HEK293 (cell line): Measurements from ENCODE around the gene GARIN5A.

Source experiments
- CTCF ChIA-PET: fragments of 350-600 bp; formaldehyde crosslinking; extraction: SDS; loops from one replicate; lab custom pipeline; 2021; ENCODE audit warnings: antibody characterized with exemption; lab: Yijun Ruan, JAX
- POLR2A ChIA-PET: fragments of 300-600 bp; formaldehyde crosslinking; extraction: SDS; loops from one replicate; lab custom pipeline; 2020; ENCODE audit warnings: antibody characterized with exemption, inconsistent platforms; lab: Yijun Ruan, JAX
- H3K27ac ChIP-seq: fragments of 200-500 bp; sonication (Bioruptor generic); 2 replicates; pipeline ENCODE4 v1.5.1; 2014; ENCODE audit warnings: low read depth, low read length, control low read depth, inconsistent platforms; ENCODE audit errors: extremely low read depth
- H3K36me3 ChIP-seq, 2 experiments: fragments of 200-500 bp in 1 of 2; sonication (Bioruptor generic) in 1 of 2; 1 replicate in 1 of 2; 2 replicates in 1 of 2; pipeline ENCODE4 v1.5.1; 2014 to 2017; ENCODE audit warnings: inconsistent platforms in 2 of 2, low read length in 2 of 2; ENCODE audit not compliant: control insufficient read depth in 2 of 2, insufficient read depth in 1 of 2
- H3K4me1 ChIP-seq: fragments of 200-500 bp; sonication (Bioruptor generic); 2 replicates; pipeline ENCODE4 v1.5.1; 2014; ENCODE audit warnings: mild to moderate bottlenecking, low read length, inconsistent platforms; ENCODE audit not compliant: control insufficient read depth, insufficient read depth
- H3K4me3 ChIP-seq: 2 replicates; pipeline ENCODE4 v1.5.1; 2011; ENCODE audit warnings: low read depth, mild to moderate bottlenecking, control low read depth, low read length, moderate library complexity
- H3K9me3 ChIP-seq: fragments of 200-500 bp; sonication (Bioruptor generic); 2 replicates; pipeline ENCODE4 v1.5.1; 2014; ENCODE audit warnings: low read depth, low read length, inconsistent platforms; ENCODE audit not compliant: control insufficient read depth, insufficient read depth
- KLF16 ChIP-seq: fragments of 450-650 bp; formaldehyde crosslinking; IDR thresholded peaks from 2 replicates; pipeline ENCODE4 v1.5.1; 2017; ENCODE audit warnings: missing biosample characterization, missing genetic modification characterization
- SCRT2 ChIP-seq: fragments of 450-650 bp; formaldehyde crosslinking; IDR thresholded peaks from 2 replicates; pipeline ENCODE4 v1.5.1; 2016; ENCODE audit warnings: missing biosample characterization, missing genetic modification characterization
- SP7 ChIP-seq: fragments of 450-650 bp; formaldehyde crosslinking; IDR thresholded peaks from 2 replicates; pipeline ENCODE4 v1.5.1; 2016; ENCODE audit warnings: missing biosample characterization, missing genetic modification characterization
- ZBTB17 ChIP-seq: fragments of 450-650 bp; formaldehyde crosslinking; IDR thresholded peaks from 2 replicates; pipeline ENCODE4 v1.5.1; 2016; ENCODE audit warnings: missing biosample characterization, missing genetic modification characterization
- ZBTB20 ChIP-seq: fragments of 450-650 bp; formaldehyde crosslinking; IDR thresholded peaks from 2 replicates; pipeline ENCODE4 v1.5.1; 2016; ENCODE audit warnings: missing biosample characterization, missing genetic modification characterization
- ZFHX2 ChIP-seq: fragments of 450-650 bp; formaldehyde crosslinking; conservative IDR thresholded peaks from 2 replicates; pipeline ENCODE4 v1.5.1; 2016; ENCODE audit warnings: missing biosample characterization, missing genetic modification characterization
- ZNF10 ChIP-seq: fragments of 450-650 bp; formaldehyde crosslinking; IDR thresholded peaks from 2 replicates; pipeline ENCODE4 v1.5.1; 2017; ENCODE audit warnings: missing biosample characterization, missing genetic modification characterization
- ZNF138 ChIP-seq: fragments of 450-650 bp; formaldehyde crosslinking; IDR thresholded peaks from 2 replicates; pipeline ENCODE4 v1.5.1; 2016; ENCODE audit warnings: missing biosample characterization, missing genetic modification characterization, borderline replicate concordance
- ZNF157 ChIP-seq: fragments of 450-650 bp; formaldehyde crosslinking; IDR thresholded peaks from 2 replicates; pipeline ENCODE4 v1.5.1; 2016; ENCODE audit warnings: missing biosample characterization, missing genetic modification characterization
- ZNF311 ChIP-seq: fragments of 450-650 bp; formaldehyde crosslinking; IDR thresholded peaks from 2 replicates; pipeline ENCODE4 v1.5.1; 2017; ENCODE audit warnings: missing biosample characterization, missing genetic modification characterization, borderline replicate concordance
- ZNF324 ChIP-seq: fragments of 450-650 bp; formaldehyde crosslinking; IDR thresholded peaks from 2 replicates; pipeline ENCODE4 v1.5.1; 2016; ENCODE audit warnings: missing biosample characterization, missing genetic modification characterization
- ZNF37A ChIP-seq: fragments of 450-650 bp; IDR thresholded peaks from 2 replicates; pipeline ENCODE4 v1.5.1; 2018; ENCODE audit warnings: missing biosample characterization, missing genetic modification characterization
- ZNF521 ChIP-seq: fragments of 450-650 bp; formaldehyde crosslinking; IDR thresholded peaks from 2 replicates; pipeline ENCODE4 v1.5.1; 2017; ENCODE audit warnings: missing biosample characterization, mild to moderate bottlenecking, missing genetic modification characterization
- ZNF610 ChIP-seq: fragments of 450-650 bp; formaldehyde crosslinking; IDR thresholded peaks from 2 replicates; pipeline ENCODE4 v1.5.1; 2016; ENCODE audit warnings: missing biosample characterization, missing genetic modification characterization, borderline replicate concordance
- ZNF626 ChIP-seq: fragments of 450-650 bp; sonication (Bioruptor Pico); formaldehyde crosslinking; IDR thresholded peaks from 2 replicates; pipeline ENCODE4 v1.5.1; 2018; ENCODE audit warnings: missing biosample characterization, missing genetic modification characterization, inconsistent platforms
- ZNF654 ChIP-seq: fragments of 450-650 bp; formaldehyde crosslinking; IDR thresholded peaks from 2 replicates; pipeline ENCODE4 v1.5.1; 2016; ENCODE audit warnings: low read depth, missing biosample characterization, missing genetic modification characterization
- ZNF670 ChIP-seq: fragments of 450-650 bp; formaldehyde crosslinking; IDR thresholded peaks from 2 replicates; pipeline ENCODE4 v1.5.1; 2016; ENCODE audit warnings: missing biosample characterization, missing genetic modification characterization, low read depth
- ZNF747 ChIP-seq: fragments of 450-650 bp; formaldehyde crosslinking; IDR thresholded peaks from 2 replicates; pipeline ENCODE4 v1.5.1; 2016; ENCODE audit warnings: missing biosample characterization, missing genetic modification characterization
- ZNF776 ChIP-seq: fragments of 450-650 bp; formaldehyde crosslinking; IDR thresholded peaks from 2 replicates; pipeline ENCODE4 v1.5.0; 2017; ENCODE audit warnings: missing biosample characterization, missing genetic modification characterization, borderline replicate concordance
- ZNF777 ChIP-seq: fragments of 450-650 bp; formaldehyde crosslinking; IDR thresholded peaks from 2 replicates; pipeline ENCODE4 v1.5.1; 2017; ENCODE audit warnings: missing biosample characterization, missing genetic modification characterization, borderline replicate concordance
- TF ChIP-seq, protein P1 (sequence below): IDR thresholded peaks from 2 replicates; pipeline ENCODE4 v1.6.1; 2011; ENCODE audit warnings: mild to moderate bottlenecking, low read depth, low read length, borderline replicate concordance
- TF ChIP-seq, protein P2 (sequence below): fragments of 450-650 bp; formaldehyde crosslinking; IDR thresholded peaks from 2 replicates; pipeline ENCODE4 v1.5.1; 2016; ENCODE audit warnings: missing biosample characterization, missing genetic modification characterization
- TF ChIP-seq, protein P3 (sequence below): fragments of 450-650 bp; formaldehyde crosslinking; IDR thresholded peaks from 2 replicates; pipeline ENCODE4 v1.5.1; 2016; ENCODE audit warnings: missing biosample characterization, missing genetic modification characterization
- TF ChIP-seq, protein P4 (sequence below): fragments of 450-650 bp; formaldehyde crosslinking; optimal IDR thresholded peaks from 2 replicates; pipeline ENCODE3; 2016; ENCODE audit warnings: missing biosample characterization, mild to moderate bottlenecking, missing genetic modification characterization
- TF ChIP-seq, protein P5 (sequence below): fragments of 450-650 bp; formaldehyde crosslinking; IDR thresholded peaks from 2 replicates; pipeline ENCODE4 v1.5.1; 2016; ENCODE audit warnings: missing biosample characterization, missing genetic modification characterization
- TF ChIP-seq, protein P6 (sequence below): fragments of 450-650 bp; formaldehyde crosslinking; IDR thresholded peaks from 2 replicates; pipeline ENCODE4 v1.5.1; 2016; ENCODE audit warnings: missing biosample characterization, missing genetic modification characterization

Gene GARIN5A

DNA sequence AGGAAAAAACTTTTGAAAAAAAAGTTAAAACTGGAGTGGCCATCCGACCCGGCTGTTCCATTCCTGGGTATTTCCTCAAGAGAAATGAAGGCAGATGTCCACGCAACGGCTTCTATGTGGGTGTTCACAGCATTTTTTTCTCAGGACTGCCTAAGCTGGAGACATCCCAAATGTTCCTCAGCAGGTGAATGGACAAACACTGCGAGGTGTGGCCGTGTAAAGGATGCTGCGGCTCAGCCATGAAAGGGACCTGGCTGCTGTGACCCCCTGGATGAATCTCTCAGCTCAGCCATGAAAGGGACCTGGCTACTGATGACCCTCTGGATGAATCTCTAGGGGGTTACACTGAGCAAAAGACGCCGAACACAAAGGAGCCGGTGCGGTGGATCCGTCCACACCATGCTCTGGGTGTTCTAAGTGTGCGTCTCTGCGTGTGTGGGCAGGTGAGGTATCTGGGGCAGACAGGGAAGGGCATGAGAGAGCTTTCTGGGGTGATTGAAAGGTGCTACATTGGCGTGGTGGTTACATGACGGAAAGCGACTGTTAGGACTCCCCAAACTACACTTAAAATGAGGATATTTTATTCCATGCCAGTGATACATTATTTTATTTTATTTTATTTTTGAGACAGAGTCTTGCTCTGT, 44.3 kb upstream of the GARIN5A start:
- Histone ChIP-seq H3K9me3 (no peaks in the 10 kb centered on the region), H3K4me1 (no peaks in the 10 kb centered on the region), H3K27ac (no peak overlapping the region), H3K4me3 (no peak overlapping the region), H3K36me3 (peaks cover 0 to 9% of the 10 kb centered on the region in 2 experiments; a peak in 1 of 3 replicates)
- POLR2A ChIA-PET: no interaction called here
- TF ChIP-seq, protein P1, sequence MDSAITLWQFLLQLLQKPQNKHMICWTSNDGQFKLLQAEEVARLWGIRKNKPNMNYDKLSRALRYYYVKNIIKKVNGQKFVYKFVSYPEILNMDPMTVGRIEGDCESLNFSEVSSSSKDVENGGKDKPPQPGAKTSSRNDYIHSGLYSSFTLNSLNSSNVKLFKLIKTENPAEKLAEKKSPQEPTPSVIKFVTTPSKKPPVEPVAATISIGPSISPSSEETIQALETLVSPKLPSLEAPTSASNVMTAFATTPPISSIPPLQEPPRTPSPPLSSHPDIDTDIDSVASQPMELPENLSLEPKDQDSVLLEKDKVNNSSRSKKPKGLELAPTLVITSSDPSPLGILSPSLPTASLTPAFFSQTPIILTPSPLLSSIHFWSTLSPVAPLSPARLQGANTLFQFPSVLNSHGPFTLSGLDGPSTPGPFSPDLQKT: no peak
- TF ChIP-seq, protein P2, sequence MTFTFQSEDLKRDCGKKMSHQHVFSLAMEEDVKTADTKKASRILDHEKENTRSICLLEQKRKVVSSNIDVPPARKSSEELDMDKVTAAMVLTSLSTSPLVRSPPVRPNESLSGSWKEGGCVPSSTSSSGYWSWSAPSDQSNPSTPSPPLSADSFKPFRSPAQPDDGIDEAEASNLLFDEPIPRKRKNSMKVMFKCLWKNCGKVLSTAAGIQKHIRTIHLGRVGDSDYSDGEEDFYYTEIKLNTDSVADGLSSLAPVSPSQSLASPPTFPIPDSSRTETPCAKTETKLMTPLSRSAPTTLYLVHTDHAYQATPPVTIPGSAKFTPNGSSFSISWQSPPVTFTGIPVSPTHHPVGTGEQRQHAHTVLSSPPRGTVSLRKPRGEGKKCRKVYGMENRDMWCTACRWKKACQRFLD: no peak
- TF ChIP-seq ZNF10 (tag by site-specific recombination) (no peak), ZNF157 (no peak), ZNF776 (no peak), ZNF324 (tag by site-specific recombination) (no peak), ZBTB17 (tag by site-specific recombination) (no peak), ZNF37A (tag by site-specific recombination) (no peak), ZNF311 (tag by site-specific recombination) (no peak), ZNF654 (tag by site-specific recombination) (no peak), ZFHX2 (no peak), ZNF138 (tag by site-specific recombination) (no peak), ZNF670 (tag by site-specific recombination) (no peak), ZNF747 (tag by site-specific recombination) (no peak), ZNF610 (no peak), KLF16 (tag by site-specific recombination) (no peak)
- TF ChIP-seq, protein P3, sequence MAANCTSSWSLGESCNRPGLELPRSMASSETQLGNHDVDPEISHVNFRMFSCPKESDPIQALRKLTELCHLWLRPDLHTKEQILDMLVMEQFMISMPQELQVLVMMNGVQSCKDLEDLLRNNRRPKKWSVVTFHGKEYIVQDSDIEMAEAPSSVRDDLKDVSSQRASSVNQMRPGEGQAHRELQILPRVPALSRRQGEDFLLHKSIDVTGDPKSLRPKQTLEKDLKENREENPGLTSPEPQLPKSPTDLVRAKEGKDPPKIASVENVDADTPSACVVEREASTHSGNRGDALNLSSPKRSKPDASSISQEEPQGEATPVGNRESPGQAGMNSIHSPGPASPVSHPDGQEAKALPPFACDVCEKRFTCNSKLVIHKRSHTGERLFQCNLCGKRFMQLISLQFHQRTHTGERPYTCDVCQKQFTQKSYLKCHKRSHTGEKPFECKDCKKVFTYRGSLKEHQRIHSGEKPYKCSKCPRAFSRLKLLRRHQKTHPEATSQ: no peak
- TF ChIP-seq, protein P4, sequence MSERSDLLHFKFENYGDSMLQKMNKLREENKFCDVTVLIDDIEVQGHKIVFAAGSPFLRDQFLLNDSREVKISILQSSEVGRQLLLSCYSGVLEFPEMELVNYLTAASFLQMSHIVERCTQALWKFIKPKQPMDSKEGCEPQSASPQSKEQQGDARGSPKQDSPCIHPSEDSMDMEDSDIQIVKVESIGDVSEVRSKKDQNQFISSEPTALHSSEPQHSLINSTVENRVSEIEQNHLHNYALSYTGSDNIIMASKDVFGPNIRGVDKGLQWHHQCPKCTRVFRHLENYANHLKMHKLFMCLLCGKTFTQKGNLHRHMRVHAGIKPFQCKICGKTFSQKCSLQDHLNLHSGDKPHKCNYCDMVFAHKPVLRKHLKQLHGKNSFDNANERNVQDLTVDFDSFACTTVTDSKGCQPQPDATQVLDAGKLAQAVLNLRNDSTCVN (tag by site-specific recombination): no peak
- TF ChIP-seq, protein P5, sequence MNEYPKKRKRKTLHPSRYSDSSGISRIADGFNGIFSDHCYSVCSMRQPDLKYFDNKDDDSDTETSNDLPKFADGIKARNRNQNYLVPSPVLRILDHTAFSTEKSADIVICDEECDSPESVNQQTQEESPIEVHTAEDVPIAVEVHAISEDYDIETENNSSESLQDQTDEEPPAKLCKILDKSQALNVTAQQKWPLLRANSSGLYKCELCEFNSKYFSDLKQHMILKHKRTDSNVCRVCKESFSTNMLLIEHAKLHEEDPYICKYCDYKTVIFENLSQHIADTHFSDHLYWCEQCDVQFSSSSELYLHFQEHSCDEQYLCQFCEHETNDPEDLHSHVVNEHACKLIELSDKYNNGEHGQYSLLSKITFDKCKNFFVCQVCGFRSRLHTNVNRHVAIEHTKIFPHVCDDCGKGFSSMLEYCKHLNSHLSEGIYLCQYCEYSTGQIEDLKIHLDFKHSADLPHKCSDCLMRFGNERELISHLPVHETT: no peak
- CTCF ChIA-PET: interaction anchor here (0.6 to 10.1 kb wide), 2 partner anchors 15 to 87 kb away, joined by 3 to 76 read pairs; no protein-coding TSS in a partner anchor

DNA sequence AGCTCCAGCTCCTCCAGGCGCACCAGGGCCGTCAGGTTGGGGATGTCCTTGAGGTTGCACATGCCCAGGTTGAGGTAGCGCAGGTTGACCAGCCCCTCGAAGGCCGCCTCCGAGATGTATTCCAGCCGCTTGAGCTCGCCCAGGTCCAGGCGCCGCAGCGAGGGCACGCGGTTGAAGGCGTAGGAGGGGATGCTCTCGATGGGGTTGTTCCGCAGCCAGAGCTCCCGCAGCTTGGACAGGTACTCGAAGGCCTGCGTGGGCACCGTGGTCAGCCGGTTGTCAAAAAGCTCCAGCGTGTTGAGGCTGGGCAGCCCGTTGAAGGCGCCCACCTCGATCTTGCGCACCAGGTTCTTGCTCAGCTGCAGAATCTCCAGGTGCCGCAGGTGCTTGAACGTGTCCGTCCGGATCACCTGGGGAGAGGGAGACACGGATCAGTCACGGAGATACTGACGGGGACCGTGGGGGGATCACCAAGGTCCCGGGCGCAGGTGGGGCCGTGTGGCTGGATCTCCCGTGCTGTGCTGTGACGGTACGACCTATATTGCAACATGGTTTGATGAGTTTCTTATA, 42.4 kb upstream of the GARIN5A start:
- no peak overlapping the region for H3K27ac ChIP-seq
- no peaks in the 10 kb centered on the region for H3K4me1 ChIP-seq
- no peak overlapping the region for H3K4me3 ChIP-seq
- no peaks in the 10 kb centered on the region for H3K9me3 ChIP-seq
- peaks cover 0 to 9% of the 10 kb centered on the region in 2 experiments; a peak in 1 of 3 replicates for H3K36me3 ChIP-seq
- ChIA-PET POLR2A (no interaction called here), CTCF (interaction anchor here (0.7 to 1.6 kb wide), 2 partner anchors 19 to 305 kb away, joined by 3 to 7 read pairs; no protein-coding TSS in a partner anchor)
- TF ChIP-seq, protein P2: no peak
- TF ChIP-seq, protein P6, sequence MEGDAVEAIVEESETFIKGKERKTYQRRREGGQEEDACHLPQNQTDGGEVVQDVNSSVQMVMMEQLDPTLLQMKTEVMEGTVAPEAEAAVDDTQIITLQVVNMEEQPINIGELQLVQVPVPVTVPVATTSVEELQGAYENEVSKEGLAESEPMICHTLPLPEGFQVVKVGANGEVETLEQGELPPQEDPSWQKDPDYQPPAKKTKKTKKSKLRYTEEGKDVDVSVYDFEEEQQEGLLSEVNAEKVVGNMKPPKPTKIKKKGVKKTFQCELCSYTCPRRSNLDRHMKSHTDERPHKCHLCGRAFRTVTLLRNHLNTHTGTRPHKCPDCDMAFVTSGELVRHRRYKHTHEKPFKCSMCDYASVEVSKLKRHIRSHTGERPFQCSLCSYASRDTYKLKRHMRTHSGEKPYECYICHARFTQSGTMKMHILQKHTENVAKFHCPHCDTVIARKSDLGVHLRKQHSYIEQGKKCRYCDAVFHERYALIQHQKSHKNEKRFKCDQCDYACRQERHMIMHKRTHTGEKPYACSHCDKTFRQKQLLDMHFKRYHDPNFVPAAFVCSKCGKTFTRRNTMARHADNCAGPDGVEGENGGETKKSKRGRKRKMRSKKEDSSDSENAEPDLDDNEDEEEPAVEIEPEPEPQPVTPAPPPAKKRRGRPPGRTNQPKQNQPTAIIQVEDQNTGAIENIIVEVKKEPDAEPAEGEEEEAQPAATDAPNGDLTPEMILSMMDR: no peak
- TF ChIP-seq ZBTB20 (tag by site-specific recombination) (no peak), ZNF521 (tag by site-specific recombination) (no peak), SP7 (tag by site-specific recombination) (no peak), ZNF777 (tag by site-specific recombination) (no peak), SCRT2 (tag by site-specific recombination) (no peak), ZNF670 (tag by site-specific recombination) (no peak), ZNF626 (tag by site-specific recombination) (no peak)
